ENCODE results near the gene ZBTB7C. TPM values are rescaled to one million over a fixed set of nuclear protein-coding genes. Genes with fewer than 3 reads are reported as not detected.

The ZBTB7C gene
- total RNA-seq, 1 donor from 2014 or later = 0.06 TPM

DNA sequence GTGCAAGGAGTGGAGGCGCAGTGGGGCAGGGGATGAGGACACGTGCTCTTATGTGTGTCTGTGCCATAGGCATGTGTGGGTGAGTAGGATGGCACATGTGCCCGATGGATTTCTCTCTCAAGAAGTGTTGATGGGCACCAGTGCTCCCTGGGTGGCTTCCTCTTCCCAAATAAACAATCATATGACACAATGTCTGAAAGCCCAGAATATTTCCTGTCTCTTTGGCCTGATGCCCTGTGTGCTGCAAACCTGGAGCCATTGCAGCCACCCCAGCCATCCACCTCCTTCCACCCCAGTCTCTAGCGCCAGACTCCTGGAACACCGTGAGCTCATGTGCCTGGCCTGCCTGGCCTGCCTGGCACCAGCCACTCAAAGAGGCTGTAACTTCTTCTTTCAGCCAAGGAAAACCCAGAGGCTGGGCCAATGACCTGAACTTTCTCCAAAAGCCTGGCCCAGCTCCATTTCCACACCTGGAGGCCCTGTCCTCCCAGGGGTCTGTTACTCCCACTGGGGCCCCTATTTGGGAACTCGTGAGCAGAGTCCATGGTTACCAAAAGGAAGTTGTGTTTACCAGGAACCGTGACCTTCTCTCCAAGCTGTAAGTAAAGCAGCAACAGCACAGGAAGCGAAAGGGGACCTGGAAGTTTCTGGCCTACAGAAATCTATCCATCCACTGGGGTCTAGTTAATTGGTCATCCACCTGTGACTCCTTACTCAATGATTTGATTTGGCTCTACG lies 9.5 kb upstream of the ZBTB7C start:
- DNase-seq (ENCODE audit: extremely low read depth, low read depth, low spot score) = no peak

DNA sequence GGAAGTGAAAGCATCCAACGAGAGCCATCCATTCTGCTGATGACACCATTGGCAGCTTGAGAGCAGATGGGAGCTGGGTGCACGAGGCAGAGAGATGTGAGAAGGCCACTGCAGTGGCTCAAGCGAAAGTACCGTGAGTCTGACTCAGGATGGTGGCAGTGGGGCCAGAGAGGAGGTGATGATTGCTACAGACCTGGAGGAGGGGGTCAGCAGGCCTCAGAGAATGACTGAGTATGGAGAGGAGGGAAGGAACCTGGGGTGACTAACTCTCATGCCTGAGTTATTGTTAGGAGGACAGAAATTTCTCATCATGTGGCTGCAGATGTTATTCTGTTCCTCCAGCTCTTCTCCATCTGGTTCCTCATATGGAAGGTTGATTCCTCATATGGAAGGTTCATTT lies 8.8 kb upstream of the ZBTB7C start:
- no peak for DNase-seq (ENCODE audit: extremely low read depth, low read depth, low spot score)

DNA sequence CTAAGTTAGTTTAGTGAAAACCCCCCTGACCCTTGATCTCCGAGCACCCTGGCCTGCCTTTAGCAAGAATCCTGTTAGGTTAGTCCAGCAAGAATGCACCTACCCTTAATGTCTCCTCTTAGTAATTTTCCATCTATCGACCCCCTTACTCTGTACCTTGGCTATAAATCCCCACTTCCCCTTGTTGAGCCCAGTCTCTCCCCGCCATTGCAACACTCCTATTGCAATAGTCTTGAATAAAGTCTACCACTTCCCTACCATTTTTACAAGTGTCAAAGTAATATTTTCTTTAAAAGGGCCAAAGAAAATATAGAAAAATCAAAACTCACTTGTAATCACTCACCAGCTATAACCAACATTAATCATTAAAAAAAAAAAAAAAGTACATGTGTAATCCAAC lies 4.2 kb upstream of the ZBTB7C start:
- DNase-seq (ENCODE audit: extremely low read depth, low read depth, low spot score) = no peak

DNA sequence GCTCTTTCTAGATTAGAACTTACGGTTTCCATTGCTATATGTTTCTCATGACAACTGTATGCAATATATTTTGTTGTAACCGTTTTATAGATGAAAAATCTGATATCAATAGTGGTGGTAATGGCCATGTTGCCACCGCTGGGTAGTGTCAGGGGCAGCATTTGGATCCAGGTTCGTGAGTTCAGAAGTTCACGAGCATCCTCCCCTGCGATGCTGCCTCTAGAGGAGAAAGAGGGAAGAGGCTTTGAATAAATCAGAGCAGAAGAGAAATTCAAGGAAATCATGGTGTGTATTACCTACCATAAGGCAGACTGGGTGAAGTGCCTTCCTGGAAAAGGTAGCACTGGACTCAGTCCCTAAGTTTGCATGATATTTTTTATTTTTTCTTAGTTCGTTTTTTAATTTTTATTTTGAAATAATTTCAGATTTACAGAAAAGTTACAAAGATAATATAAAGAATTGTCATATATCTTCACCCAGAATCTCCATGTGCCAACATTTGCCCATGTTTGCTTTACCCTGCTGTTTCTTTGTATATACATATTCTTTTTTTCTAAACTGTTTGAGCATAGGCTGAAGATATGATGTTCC lies 3.3 kb upstream of the ZBTB7C start:
- DNase-seq (ENCODE audit: extremely low read depth, low read depth, low spot score) = no peak

DNA sequence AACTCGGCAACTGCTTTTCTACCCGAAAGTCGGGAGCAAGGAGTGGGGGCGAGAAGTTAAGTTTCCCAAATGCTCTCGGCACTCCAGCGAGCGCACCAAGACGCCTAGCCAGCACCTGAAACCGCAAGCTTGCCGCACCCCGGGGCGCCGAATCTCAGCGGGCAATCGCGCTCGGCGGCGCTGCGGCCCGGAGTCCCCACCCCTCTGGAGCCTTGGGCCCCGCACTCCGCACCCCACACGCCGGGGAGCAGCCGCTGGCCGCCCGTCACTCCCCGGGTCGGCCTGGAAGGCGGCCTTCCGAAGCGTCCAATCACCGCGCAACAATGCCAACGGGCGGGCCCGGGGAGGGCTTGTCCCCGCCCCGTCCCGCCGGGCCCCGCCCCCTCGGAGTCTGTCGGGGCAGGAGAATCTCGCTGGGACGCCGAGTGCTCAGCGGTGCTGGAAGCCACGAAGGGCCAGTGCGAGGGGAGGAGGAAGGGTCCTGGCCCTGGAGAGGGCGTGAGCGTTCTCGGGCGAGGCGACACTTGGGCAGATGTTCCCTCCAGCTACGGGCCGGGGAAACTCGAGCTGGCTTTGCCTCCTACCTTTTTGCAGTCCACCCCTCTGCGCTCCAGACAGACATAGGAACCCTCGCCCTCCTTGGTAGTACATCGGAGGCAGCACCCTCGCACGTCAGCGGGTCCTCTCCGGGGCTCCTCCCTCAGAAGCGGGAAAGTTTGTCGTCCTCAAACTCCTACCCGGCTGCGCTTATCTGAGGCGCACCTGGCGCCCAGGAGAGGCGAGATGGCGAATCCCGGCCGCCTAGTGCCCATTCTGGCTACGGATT lies 1.1 kb upstream of the ZBTB7C start:
- DNase-seq (ENCODE audit: extremely low read depth, low read depth, low spot score) = no peak

DNA sequence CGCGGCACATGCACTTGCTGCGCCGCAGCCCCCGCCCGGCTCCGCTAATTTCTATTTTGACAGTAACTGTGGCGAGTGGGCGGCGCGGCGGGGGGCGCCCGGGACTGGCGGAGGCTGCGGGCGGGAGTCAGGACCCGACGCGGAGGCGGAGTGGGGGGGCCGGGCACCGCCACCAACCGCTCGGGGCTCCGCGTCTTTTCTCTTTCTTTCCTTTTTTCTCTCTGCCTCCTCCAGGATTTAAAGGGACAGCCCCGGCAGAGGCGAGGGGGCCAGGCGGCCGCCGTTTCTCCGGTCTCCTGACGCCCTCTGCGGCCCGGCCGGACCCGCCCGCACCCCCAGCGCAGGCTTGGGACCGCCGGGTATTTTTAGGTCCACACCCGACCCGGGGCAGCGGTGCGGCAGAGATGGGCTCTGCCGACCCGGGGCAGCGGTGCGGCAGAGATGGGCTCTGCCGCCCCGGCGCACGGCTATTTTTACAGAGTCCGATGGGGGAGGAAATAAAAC lies 460 bp upstream of the ZBTB7C start:
- no peak for DNase-seq (ENCODE audit: extremely low read depth, low read depth, low spot score)

DNA sequence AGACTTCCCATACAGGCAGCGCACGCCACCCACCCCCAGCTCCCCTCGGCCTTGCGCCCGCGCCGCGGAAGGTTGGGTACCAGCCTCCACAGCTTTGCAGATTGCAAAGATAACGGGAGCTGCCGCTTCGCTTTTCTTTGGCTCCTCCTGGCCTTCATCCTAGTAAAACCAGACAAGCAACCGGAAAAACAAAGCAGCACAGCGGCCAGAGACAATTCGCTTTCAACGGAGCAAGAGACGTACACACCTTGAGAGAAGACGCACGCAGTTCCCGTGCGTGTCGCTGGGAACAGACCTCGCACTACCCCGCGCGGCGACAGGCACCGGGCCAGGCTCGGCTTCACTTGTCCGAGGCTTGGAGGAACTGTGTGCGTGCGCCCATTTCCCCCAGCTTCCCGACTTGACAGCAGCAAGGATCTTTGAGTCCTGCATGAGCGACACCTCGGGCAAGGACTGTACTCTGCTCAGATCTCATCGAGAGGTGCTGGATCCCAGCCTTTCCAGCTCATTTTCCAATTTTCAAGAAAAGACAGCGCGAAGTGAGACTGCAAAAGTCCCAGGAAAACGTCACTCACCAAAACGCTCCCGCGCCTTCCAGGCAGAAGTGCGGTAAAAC lies 964 bp downstream of the ZBTB7C start:
- DNase-seq (ENCODE audit: extremely low read depth, low read depth, low spot score) = no peak

DNA sequence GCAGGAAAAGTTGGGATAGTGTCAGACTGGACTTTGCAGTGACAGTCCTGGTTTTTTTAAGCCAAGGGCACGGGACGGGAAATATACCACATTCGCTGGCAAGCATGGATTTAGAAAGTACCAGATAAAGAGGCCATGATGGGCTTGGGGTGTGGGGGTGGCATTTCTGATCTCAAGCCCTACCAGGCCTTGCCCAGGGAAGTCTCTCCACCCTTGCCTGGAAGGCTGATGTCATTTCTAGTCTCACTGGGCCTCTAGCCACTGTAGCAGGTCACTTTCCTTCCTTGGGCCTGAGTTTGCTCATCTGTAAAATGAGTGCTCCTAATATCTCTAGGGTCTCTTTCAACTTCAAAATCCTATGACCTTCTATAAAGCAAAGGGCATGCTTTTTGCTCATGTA lies 1.8 kb downstream of the ZBTB7C start:
- no peak for DNase-seq (ENCODE audit: extremely low read depth, low read depth, low spot score)

DNA sequence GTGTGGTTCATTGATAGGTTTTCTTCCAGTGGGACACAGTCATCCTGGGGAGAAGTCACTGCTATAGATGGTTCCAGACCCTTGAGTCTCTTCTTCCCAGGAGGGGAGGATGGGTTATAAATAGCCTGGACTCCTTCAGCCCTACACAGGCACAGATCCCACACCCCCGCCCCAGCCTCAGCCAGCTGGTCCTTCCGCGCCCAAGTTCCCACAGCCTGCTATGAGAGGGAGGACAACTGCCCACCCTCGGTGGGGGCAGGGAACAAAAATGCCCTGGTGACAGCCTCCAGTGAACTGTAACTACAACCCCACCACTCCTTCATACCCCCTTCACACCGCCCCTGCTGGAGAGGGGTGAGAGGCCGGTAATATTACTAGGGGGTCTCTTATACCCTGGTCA lies 3.2 kb downstream of the ZBTB7C start:
- DNase-seq (ENCODE audit: extremely low read depth, low read depth, low spot score) = no peak

DNA sequence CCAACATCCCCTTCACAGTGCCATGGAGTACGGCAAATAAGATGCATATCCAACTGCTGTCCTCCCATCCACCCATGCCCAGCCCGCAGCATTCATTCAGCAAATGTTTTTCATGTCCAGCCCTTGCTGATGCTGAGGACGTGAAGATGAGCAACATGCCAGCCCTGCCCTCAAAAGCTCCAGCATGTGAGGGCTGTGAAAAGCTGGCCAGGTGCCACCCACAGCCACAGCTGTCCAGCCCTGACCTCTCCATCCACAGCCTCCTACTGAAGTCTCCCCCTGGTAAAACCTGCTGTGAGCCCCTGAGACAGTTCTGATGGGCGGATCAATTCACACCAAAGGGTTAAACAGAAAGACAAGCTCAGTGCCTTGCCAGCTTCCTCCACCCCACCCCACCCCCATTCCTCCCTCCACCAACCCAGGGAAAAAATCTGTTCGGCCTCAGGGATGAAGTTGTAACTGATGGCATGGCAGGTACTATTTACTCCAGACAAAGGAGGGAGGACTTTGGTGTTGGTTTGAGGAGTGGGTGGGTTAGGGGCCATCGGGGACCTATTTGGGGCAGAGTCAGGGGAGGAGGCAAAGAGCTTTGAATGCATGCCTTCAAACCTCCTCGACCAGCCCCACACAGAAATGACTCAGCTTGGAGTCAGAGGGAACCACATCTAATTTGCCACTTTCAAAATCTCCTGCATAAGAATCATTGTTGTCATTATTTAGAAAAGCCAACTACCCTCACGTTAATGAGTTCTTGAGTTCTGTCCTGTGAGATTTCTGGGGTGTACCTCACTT lies 4.3 kb downstream of the ZBTB7C start:
- DNase-seq (ENCODE audit: extremely low read depth, low read depth, low spot score) = no peak

DNA sequence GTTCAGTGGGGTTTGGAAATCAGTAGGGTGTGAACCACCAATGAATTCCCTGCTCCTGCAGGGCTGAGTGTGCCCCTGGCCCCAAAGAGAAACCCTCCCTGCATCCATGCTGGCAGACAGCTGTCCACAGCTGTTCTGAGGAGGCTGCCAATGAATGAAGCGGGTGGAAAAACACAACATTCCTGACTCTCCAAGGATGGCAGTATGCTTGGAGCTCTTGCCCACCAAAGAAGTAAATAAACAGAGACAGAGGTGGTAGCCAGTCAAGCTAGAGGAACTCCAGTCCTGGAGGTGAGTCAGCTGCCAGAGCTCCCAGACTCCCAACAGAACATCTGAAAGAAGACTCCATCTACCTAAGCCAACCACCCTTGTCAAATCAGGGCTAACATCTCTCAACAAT lies 6.2 kb downstream of the ZBTB7C start:
- no peak for DNase-seq (ENCODE audit: extremely low read depth, low read depth, low spot score)

DNA sequence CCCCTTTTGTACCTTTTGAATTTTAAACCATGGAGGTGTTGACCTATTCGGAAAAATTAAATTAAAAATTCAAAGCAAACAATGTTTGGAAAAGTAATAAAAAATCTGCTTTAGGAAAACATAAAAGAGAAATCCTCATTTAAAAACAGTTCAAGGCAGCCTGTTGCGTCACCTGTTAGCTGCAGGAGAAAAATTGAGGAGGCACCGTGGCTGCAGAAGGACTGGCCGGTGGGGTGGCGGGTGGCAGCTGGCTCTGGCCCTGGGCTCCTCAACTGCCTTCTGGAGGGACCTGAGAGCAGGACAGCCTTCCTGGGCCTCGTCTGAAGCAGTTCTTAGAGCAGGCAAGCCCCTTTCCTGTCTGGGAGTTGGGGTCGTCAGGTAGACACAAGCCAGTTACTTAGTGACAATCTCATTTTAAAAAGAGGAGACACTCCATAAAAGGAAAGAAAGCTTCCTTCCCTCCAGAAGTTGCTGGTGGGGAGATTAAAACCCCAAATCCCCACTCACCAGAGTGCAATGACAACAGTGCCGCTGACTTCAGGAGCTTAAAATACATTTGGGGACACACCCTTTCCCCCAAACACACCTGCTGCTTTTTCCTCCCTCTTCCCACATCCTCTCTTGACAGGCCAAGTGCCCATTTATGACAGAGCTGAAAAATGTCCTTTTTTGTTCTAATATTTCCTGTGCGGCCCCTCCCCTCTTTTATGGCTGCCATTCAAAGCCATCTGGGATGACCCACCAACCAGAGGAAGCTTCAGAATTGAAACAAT lies 9.7 kb downstream of the ZBTB7C start:
- no peak for DNase-seq (ENCODE audit: extremely low read depth, low read depth, low spot score)

DNA sequence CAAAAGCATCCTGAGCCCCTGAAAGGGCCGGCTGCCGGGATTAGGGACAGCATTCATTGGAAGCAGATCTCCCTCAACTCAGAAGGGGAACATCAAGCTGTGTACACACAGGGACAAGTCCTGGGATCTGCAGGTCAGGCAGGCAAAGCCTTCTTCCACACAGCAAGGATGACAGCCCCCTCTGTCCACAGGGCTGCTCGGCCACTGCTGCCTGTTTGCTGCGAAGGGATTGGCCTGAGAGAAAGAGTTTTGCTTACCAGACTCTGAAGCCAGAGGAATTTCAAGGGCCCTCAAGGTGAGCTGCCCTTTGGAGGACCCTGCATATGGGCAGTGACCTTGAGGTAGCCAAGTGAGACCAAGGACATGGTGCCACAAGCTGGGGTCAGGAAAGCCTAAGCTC lies 11.1 kb downstream of the ZBTB7C start:
- DNase-seq (ENCODE audit: extremely low read depth, low read depth, low spot score) = no peak

DNA sequence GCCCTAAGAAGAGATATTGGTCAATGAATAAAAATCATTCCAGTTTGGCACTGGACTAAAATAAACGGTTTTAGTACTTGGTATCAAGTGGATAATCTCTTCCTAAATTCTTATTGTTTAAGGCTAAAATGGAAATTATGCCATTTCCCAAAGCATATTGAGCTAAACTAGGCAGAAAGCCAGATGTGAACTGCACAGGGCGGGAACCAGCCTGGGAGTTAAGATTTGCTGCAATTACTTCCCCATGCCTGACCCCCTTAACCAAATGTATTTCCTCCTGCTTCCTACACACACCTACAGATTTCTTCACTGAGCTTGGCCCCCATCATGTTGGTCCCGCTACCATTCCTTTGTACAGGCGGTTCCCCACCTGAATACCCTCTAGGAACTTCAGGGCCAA lies 12.2 kb downstream of the ZBTB7C start:
- DNase-seq (ENCODE audit: extremely low read depth, low read depth, low spot score) = no peak

DNA sequence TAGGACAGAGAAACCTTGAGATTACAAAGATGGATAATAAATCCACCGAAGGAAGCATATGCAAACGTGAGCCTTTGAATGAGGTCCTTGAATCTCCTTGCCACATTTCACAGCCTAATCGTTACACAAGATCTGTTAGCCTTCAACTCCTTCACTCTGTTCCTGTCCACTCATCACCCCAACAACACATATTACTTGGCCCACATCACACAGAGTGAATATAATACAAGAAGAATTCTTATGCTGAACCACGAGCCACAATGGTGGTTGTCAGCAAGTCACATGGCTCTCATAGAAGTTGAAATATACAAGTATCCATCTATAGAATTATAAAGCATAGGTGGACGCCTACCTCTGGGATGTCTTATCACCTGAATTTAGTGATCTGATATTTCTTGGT lies 12.6 kb downstream of the ZBTB7C start:
- DNase-seq (ENCODE audit: extremely low read depth, low read depth, low spot score) = no peak

DNA sequence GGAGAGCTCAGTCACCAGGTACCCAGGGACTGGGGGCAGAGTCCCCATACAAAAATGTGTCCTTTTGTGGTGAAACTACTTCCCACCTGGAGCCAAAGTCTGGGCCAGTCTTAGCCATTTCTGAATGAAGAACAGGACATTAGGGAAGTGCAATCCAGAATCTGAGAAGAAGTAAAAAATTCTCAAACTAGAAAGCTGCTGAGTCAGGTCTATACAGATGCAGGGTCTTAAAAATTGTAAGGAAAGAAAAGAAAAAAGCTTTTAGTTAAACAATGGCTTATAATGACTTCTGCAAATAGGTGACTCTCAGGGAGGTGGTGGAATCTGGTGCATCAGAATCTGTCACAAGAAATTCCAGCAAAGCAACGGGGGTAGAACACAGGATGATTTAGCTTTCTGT lies 13.5 kb downstream of the ZBTB7C start:
- no peak for DNase-seq (ENCODE audit: extremely low read depth, low read depth, low spot score)

DNA sequence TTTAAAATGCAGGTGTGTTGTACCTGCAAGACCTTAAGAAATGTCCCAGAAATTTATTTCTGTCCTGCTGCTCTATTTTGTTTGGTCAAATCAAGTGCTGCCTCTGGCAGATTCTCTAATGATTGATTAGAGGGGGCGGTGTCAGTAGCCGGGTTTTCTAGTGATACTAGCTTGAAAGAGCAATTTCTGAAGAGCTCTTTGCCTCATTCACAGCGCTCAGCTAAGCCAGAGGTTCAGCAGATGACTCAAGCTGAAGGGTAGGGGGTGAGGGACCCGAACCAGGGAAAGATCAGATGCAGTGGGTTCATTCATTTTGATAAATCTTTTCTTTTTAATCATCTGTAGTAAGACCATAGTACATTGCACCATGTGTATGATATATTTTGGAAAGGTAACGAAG lies 15.0 kb downstream of the ZBTB7C start:
- no peak for DNase-seq (ENCODE audit: extremely low read depth, low read depth, low spot score)

DNA sequence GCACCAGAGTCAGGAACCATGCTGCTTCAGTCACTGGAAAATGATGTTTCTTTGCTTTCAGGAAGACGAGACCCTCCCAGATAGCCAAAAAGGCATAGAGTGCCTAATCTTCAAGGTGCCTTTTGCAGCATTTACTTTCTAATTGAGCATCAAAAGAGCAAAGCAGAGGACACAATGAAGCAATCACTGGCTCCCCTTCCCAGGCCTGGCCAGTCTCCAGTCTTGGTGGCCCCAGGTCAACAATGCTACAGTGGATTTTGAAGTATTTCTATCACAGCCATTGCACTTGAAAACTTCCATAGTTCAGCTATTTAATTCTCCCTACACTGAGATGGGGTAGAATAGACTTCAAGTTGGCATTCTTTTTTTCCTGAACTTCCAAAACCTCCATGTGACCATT lies 15.4 kb downstream of the ZBTB7C start:
- no peak for DNase-seq (ENCODE audit: extremely low read depth, low read depth, low spot score)

DNA sequence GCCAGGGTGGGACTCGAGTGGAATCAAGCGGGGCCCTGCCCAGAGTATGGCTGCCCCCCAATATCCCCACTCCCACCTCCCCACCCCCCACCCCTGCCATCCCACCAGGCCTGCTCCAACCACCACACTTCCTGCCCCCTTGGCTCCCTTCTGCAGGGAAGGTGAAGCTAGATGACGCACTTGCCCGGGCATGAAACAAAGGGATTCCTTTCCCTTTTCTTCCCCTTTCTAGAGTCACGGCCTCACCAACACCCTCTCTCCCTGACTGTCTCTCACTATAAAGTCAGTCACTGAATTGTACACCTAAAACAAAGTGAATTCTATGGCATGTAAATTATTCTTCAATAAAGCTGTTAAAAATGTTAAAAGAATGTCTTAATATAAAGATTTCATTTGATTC lies 16.0 kb downstream of the ZBTB7C start:
- DNase-seq (ENCODE audit: extremely low read depth, low read depth, low spot score) = no peak

DNA sequence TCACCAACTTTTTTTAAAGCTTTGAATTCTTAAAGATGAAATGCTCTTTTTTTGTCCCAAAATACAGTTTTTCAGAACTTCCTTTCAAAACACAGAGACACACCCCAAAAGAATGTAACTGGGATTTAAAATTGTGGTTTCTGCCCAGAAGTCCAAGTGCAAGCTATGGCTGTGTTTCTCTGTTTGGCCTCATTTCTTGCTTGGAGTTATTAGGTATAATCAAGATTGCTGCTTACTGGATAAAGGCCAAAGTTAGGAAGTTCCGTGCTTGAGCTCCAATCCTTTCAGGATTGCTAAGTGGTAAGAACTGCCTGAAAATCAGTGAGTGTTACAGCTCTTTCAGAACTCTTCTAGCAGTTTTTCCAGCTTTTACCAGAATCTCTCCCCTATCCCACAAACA lies 16.9 kb downstream of the ZBTB7C start:
- DNase-seq (ENCODE audit: extremely low read depth, low read depth, low spot score) = no peak
